ENCODE data around the gene CST11.

Gene CST11

DNA sequence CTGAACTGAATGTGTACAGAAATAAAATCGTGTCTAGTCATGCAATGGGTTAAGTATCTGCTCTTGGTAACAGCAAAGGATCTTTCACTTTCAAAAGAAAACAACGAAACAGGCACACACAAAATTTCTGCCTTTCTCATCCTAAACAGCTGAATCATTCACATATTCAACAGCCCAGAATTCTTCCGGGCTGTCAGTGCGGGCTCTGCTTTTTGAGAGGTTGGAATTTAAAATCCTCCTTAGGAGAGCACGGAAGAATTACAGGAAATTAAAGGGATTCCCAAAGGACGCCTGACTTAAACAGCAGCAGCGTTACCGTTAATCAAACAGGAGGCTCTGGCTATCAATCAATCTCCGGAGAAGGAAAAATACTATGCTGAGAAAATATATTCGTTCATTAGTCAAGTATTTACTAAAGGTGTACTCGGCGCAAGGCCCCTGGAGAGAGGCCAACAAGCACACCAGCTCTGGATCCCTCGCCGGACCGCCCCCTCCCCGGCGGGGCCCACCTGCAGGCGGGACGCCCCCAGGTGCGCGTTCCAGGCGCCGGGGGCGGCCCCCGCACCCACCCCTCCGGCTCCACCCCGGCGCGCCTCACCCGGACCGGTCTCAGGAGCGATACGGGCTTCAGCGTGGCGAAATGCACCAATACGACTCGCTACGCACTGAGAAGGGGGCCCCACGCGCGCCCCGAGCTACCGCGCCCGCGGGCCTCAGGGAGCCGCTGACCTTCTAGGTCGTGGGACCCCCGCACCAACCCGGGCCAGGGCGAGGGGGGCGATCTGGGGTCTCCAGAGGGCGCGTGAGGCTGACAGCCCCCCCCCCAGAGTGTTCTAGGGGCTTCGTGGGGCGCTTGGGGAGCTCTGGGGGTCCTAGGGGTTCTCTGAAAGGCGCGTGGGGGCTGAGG is 32.4 kb downstream of the CST11 start:
- DNase-seq = peak; percentile 11 to 24

DNA sequence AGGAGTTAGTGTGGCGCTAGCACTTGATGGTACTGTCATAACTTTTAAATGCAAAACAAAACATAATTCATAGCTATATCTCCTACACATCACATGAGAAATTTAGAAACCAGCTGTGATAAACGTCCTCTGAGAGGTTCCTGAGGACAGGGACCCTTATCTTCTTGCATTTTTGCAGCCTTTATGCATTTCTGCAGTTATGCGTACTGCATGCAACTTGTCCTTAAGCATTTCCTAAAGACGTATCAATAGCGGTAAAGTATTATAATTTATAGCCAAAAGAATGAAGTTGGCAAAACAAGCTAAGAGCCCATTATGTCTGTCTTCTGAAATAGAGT is 33.0 kb downstream of the CST11 start:
- DNase-seq = peak in 1 of 2 donors; percentile 4

DNA sequence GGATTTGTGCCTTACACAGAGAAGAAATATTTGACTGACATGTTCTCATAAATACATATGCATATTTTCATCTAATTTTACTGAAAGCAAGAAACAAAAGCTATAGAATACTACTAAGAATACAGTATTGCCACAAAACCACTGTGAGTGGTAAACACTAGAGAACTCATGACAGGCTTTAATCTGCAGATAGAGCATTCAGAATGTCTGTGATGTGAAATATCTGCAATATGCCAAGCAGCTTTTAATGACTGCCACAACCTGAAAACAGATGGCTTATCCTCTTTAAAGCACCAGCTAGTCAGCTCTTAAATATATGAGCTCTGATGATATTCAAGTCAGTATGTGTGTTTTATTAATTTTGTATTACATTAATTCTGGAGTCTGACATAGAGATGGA is 34.8 kb downstream of the CST11 start:
- DNase-seq = no peak

DNA sequence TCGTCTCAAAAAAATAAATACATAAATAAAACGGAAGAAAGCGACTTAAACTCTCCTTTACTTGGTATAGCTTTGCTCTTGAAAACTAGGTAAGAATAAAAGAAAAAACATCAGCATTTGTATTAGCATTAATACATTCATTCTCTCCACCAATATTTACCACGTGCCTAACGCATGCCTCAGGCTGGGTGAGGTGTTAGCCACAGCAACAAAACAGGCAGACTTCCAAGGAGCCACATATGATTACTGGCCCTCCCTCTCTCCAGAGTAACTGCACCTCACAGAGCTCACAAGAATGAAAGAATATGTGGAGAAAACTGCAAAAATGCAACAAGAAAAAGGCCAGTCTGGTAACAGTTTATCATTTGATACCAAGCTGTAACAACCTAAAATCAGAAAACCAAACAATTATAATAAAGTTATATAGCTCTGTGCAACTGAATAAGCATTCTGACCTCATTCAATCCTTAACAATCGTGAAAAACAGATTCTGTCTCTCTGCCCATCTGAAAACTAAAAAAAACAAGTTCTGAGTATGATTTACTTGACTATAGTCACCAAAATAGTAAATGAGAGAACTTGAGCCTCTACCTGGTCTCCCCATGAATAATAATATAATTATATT is 36.6 kb downstream of the CST11 start:
- no peak for DNase-seq

DNA sequence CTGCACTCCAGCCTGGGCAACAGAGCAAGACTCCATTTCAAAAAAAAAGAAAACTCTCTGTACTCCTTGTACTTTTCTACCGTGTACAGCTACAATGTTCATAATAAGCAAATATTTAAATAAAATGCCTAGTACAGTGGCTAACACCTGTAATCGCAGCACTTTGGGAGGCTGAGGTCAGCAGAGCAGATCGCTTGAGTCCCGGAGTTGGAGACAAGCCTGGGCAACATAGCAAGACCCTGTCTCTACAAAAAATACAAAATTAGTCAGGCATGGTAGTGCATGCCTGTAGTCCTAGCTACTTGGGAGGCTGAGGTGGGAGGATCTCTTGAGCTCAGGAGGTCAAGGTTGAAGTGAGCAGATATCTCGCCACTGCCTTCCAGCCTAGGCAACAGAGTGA is 37.1 kb downstream of the CST11 start:
- DNase-seq = no peak

DNA sequence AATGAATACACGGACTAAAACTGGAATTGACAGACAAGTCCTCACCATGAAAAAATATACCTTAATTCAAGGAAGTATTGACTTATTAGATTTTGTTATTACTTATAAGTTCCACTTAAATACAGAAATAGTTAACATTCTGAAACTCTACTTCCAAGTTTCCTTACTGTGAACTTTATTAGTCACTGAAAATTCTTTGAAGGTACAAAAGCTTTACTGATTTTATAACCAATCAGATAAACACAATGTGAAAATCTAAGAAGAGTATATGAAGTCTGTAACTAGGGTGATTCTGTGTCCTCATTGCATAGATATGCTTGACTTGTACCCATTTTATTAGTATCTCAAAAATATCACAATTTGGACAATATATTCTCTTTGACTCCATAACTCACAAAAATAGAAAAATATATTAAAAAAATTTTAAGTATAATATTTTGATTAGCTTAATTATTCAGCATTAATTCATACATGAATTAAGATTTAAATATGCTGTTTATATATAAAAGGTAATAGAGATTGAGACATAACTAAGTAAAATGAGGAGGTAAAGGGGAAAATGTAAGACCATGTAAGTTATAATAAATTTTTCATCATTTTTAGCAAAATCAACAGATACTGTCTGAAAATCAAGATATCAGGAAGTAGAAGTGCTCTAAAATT is 38.0 kb downstream of the CST11 start:
- no peak for DNase-seq

DNA sequence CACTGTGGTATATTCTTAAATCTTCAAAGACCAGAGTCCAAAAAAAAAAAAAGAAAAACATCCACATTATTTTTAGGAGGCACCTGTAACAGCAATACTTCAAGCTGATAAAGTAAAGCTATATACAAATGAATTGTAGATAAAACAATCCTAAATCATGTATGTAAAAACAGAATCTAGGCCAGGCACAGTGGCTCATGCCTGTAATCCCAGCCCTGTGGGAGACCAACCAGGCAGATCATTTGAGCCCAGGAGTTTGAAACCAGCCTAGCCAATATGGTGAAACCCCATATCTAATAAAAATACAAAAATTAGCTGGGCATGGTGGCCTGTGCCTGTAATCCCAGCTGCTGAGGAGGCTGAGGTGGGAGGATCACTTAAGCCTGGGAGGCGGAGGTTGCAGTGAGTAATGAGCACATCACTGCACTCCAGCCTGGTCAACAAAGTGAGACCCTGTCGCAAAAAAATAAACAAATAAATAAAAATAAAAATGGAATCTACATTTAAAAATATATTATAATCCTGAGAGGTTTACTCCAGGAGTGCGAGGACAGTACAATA is 38.7 kb downstream of the CST11 start:
- no peak for DNase-seq

DNA sequence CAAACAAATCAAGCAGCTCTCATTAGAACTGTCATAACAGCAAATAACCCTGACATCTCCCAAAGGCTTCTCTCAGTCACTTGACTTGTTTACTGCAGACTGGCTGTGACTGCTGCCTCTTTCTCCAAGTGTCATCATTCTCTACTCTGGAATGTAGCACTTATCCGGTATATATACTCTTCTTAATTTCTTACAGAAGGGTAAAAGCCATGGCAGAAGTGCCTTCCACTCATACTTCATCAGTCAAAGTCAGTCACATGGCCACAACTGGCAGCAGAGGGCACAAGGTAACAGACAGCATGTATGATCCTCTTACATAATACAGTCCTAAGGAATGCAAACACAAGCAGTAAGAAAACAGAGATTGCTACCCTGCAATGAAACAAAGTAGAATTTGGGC is 40.6 kb downstream of the CST11 start:
- peak in 1 of 2 donors; percentile 7 for DNase-seq

DNA sequence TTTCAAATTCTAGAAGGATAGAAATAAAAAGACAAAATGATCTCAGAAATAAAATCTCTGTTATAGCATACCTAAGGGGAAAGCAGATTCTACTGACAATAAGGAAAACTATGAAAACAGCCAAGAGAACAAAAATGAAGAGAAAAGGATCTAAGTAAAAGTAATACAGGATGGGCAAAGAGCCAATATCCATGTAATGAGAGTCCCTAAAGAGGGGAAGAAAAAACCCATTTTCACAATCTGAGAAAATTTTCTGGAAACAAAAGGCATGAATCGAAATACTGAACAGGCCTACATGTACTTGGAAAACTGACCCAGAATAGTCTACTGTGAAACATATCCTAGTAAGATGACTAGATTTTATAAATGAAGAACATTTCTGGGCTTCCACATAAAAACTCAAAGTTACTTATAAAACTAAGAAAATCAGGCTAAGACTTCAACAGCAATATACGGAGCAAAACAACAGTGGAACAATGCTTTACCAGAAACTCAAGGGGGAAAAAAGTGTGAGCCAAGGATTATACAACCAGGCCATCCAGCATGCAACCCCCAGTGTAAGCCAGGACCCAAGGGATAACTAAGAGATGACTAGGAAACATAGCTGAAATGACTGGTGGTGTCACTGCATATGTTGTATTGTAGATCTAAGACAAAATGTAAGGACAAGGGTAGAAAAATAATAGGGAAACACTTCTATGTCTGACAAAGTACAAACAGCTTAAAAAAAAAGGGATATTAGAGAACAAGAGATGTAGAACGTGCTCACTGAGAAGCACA is 41.6 kb downstream of the CST11 start:
- DNase-seq = no peak

DNA sequence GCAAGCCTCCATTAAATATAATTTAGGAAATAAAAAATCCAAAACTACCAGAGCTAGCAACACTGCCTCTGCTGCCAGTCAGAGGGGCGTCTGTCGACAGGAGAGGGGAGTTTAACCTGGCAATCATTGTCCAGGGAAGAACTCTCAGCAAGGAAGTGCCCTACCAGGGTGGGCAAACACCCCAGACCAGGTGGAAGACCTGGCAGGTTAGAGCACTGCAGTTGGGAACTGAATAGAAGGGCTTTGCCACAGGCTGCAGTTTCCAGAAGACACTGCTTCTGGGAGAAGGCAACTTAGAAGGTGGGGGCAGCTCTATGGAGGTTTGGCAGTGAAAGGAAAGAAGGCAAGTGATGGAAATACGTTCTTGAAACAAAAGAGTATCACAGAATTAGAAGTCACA is 42.9 kb downstream of the CST11 start:
- DNase-seq = no peak

DNA sequence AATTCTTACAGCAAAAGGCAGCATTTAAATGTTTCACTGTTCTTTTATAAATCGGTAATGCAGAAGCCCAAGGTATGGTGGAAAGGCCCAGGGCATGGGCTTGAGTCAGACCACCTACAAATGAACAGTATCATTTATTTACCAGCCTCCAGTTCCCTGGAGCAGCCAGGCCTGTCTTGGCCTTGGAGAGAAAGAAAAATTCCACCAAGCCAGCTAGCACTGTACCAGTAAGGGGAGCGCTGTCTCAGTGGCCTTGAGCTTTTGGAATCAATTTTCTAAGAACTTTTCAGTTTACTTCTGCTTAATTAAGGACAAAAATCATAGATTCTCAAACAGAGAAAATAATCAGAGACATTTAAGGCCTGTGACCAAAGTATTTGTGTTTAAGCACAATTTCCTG is 43.7 kb downstream of the CST11 start:
- DNase-seq = no peak

DNA sequence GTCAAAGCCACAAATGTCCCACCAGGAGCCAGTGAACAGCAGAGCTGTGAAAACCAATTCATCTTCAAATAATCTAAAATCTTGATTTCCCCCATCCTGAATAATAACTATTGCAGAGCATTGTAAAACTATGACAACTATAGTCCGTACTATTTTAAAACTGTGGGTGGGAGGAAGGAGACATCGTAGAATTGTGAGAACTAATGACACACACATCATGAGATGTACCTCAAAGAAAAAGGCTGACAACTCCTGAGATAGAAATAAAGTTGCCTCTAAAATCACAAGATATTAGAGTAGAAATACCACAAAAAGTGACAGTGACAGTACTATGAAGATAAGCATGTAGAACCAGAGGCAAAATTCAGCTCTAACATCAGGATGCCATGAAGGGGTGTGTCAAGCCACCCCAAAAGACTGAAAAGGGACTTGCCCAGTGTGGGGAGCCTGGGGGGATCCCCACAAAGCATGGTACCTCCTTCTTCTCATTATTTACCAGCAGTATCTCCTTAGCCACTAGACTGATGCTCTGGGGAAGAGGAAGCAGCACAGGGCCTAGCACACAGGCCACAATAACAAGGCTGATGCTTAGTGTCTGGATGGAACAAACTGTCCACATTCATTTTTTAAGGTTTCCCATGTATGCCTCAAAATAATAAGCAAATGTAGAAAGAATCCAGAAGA is 44.8 kb downstream of the CST11 start:
- peak; percentile 59 to 63 for DNase-seq

DNA sequence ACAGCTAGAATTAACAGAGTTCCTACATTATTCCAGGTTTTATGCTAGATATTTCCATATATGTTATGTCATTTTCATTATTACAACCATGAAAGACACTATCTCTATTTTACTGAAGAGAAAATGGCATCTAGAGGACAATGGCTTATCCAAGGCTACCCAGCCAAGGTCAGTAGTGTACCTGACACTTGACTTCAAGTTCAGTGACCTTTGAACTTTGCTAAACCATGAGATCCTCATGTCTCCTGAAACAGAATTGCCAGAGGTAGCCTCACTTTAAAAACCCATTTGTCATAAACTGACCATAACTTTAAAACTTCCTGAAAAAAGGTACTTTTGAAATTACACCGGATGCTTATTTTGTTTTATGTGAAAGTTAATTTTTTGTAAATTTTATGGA is 45.8 kb downstream of the CST11 start:
- no peak for DNase-seq

DNA sequence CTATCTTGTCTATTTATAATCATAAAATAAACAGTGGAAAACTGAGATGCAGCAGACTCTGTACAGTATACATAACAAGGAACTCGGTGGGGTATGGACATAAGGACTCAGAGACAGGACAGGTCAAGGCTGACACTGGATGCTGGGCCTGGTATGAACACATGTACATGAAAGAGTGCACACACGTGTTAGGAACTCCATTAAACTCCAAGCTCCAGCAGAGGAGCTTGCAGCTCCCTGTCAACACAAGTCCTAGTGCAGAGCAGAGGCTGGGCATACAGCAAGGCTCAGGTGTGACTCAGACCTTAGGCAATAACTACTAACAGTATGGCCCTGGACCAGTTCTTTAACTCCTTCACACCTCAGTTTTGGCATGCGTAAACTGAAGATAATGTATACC is 48.5 kb downstream of the CST11 start:
- no peak for DNase-seq

DNA sequence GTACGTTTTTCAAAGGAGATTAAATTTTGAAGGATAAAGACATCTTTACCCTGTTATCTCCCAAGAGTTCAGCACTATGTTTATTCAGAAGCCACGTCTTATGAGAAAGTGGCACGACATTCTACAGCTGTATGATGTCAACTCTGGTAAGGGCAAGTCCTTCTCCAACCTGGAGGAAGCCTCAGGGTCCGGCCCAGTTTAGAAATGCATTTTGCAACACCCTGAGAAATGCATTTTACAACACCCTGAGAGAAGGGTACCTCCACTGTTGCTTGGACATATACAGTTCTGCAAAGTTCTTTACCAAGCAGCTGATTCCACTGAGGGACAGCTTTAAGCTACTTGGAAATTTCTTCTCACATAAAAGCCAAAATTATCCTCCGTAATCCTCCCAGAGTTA is 48.9 kb downstream of the CST11 start:
- no peak for DNase-seq

DNA sequence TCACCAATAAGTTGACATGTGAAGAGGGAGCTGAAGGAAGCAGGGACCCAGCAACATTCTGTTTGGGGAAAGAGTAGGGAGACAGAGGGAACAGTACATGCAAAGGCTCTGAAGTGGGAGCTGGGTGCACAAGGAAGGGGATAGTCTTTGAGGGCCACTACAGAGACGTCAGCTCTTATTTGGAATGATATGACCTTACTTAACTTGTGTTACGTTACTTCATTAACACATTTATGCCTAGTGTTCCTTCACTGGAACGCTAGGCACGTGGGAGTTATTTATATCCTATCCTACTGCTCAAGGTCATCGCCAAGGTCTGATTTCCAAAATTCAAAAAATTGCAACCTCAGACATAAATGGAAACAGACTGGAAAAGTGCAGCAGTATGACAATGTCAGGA is 51.6 kb downstream of the CST11 start:
- DNase-seq = no peak
